A549 (cell line): ENCODE data around the gene SLC27A6.

Experiments
- BHLHE40 ChIP-seq: IDR thresholded peaks from 2 replicates; pipeline ENCODE4 v1.6.1; 2012; ENCODE audit warnings: low read depth, low read length, inconsistent platforms
- EP300 ChIP-seq, 2 experiments: fragments of >200 bp; sonication (Bioruptor Twin); formaldehyde crosslinking; IDR thresholded peaks; 2 replicates in 1 of 2; 3 replicates in 1 of 2; pipeline ENCODE4 v1.6.1; 2016 to 2017
- HOXA7 ChIP-seq: fragments of 250-450 bp; sonication (Bioruptor Pico); IDR thresholded peaks from 2 replicates; pipeline ENCODE4 v1.5.0; 2020; ENCODE audit warnings: mild to moderate bottlenecking, moderate library complexity
- MAFK ChIP-seq: fragments of 450-650 bp; IDR thresholded peaks from 2 replicates; pipeline ENCODE4 v1.6.1; 2014; ENCODE audit not compliant: partially characterized antibody
- MYC ChIP-seq: IDR thresholded peaks from 2 replicates; pipeline ENCODE4 v1.6.1; 2012; ENCODE audit warnings: mild to moderate bottlenecking, inconsistent platforms, low read length, improper control_type of control experiment, borderline replicate concordance
- POLR2A ChIP-seq: IDR thresholded peaks from 2 replicates; pipeline ENCODE4 v1.6.1; 2012; ENCODE audit warnings: mild to moderate bottlenecking, low read length
- RFX5 ChIP-seq: fragments of 450-650 bp; IDR thresholded peaks from 2 replicates; pipeline ENCODE4 v1.7.1; 2014; ENCODE audit warnings: antibody characterized with exemption, mild to moderate bottlenecking, moderate library complexity
- RNF2 ChIP-seq: fragments of 200-600 bp; sonication (generic); IDR thresholded peaks from 2 replicates; pipeline ENCODE4 v1.6.1; 2016; ENCODE audit warnings: low read depth, mild to moderate bottlenecking, antibody characterized with exemption, moderate library complexity, borderline replicate concordance
- TP53 ChIP-seq: fragments of 250-450 bp; sonication (Bioruptor Pico); IDR thresholded peaks from 2 replicates; pipeline ENCODE4 v1.5.0; 2021; ENCODE audit warnings: mild to moderate bottlenecking, moderate library complexity
- TF ChIP-seq, protein P1 (sequence below): fragments of >200 bp; sonication (Bioruptor Twin); formaldehyde crosslinking; IDR thresholded peaks from 3 replicates; pipeline ENCODE4 v1.5.1; 2016
- TF ChIP-seq, protein P2 (sequence below): fragments of 450-650 bp; IDR thresholded peaks from 2 replicates; pipeline ENCODE4 v1.6.1; 2014; ENCODE audit warnings: antibody characterized with exemption
- TF ChIP-seq, protein P3 (sequence below): IDR thresholded peaks from 2 replicates; pipeline ENCODE4 v1.6.1; 2012
- TF ChIP-seq, protein P4 (sequence below): fragments of 250-450 bp; sonication (Bioruptor Pico); IDR thresholded peaks from 2 replicates; pipeline ENCODE4 v1.5.0; 2021; ENCODE audit warnings: mild to moderate bottlenecking, moderate library complexity, borderline replicate concordance
- TF ChIP-seq, protein P5 (sequence below): IDR thresholded peaks from 2 replicates; pipeline ENCODE4 v1.6.1; 2012

DNA sequence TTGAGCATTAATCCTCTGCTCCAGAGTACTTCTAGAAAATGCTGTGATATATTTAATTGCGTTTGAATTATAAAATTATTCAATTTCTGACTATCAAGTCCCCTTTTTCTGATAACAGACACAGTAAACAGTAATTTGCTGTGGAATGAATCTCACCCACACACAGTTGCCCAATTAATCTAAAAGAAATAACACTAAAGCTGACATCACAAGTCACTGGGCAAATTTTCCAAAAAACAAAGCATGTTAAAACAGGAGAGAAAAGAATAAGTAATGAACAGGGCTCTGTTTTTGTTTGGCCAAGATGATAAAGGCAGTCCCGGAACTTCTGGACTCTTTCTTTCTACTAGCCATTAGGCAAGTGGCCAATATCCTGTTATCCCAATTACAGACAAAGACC lies 56.5 kb downstream of the SLC27A6 start:
- TF ChIP-seq RFX5 (no peak), POLR2A (no peak), MAFK (no peak), MYC (no peak), HOXA7 (no peak), EP300 (IDR thresholded peaks at IDR 0.05) (no peak), TP53 (CRISPR knock-in tag) (no peak), RNF2 (no peak), BHLHE40 (no peak)
- TF ChIP-seq, protein P1, sequence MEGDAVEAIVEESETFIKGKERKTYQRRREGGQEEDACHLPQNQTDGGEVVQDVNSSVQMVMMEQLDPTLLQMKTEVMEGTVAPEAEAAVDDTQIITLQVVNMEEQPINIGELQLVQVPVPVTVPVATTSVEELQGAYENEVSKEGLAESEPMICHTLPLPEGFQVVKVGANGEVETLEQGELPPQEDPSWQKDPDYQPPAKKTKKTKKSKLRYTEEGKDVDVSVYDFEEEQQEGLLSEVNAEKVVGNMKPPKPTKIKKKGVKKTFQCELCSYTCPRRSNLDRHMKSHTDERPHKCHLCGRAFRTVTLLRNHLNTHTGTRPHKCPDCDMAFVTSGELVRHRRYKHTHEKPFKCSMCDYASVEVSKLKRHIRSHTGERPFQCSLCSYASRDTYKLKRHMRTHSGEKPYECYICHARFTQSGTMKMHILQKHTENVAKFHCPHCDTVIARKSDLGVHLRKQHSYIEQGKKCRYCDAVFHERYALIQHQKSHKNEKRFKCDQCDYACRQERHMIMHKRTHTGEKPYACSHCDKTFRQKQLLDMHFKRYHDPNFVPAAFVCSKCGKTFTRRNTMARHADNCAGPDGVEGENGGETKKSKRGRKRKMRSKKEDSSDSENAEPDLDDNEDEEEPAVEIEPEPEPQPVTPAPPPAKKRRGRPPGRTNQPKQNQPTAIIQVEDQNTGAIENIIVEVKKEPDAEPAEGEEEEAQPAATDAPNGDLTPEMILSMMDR, result no peak
- TF ChIP-seq, protein P2, sequence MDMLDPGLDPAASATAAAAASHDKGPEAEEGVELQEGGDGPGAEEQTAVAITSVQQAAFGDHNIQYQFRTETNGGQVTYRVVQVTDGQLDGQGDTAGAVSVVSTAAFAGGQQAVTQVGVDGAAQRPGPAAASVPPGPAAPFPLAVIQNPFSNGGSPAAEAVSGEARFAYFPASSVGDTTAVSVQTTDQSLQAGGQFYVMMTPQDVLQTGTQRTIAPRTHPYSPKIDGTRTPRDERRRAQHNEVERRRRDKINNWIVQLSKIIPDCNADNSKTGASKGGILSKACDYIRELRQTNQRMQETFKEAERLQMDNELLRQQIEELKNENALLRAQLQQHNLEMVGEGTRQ, result no peak
- TF ChIP-seq, protein P3, sequence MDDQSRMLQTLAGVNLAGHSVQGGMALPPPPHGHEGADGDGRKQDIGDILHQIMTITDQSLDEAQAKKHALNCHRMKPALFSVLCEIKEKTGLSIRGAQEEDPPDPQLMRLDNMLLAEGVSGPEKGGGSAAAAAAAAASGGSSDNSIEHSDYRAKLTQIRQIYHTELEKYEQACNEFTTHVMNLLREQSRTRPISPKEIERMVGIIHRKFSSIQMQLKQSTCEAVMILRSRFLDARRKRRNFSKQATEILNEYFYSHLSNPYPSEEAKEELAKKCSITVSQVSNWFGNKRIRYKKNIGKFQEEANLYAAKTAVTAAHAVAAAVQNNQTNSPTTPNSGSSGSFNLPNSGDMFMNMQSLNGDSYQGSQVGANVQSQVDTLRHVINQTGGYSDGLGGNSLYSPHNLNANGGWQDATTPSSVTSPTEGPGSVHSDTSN, result no peak
- TF ChIP-seq, protein P4, sequence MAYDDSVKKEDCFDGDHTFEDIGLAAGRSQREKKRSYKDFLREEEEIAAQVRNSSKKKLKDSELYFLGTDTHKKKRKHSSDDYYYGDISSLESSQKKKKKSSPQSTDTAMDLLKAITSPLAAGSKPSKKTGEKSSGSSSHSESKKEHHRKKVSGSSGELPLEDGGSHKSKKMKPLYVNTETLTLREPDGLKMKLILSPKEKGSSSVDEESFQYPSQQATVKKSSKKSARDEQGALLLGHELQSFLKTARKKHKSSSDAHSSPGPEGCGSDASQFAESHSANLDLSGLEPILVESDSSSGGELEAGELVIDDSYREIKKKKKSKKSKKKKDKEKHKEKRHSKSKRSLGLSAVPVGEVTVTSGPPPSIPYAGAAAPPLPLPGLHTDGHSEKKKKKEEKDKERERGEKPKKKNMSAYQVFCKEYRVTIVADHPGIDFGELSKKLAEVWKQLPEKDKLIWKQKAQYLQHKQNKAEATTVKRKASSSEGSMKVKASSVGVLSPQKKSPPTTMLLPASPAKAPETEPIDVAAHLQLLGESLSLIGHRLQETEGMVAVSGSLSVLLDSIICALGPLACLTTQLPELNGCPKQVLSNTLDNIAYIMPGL, result no peak
- TF ChIP-seq, protein P5, sequence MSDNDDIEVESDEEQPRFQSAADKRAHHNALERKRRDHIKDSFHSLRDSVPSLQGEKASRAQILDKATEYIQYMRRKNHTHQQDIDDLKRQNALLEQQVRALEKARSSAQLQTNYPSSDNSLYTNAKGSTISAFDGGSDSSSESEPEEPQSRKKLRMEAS, result no peak
